NCI-H2171 treated with DMSO at 0.1 percent for 48 hours (cell line): ENCODE results near the gene UBAP2L.
"Not testable (repeated sequence)": the region's sequence is repeated elsewhere in the genome, so short reads cannot be mapped to it uniquely, and the experiment has no call there.

ENCODE experiments used
- DNase-seq: peaks from one replicate; lab custom pipeline; 2025; lab: John Stamatoyannopoulos, UW

Gene UBAP2L

DNA sequence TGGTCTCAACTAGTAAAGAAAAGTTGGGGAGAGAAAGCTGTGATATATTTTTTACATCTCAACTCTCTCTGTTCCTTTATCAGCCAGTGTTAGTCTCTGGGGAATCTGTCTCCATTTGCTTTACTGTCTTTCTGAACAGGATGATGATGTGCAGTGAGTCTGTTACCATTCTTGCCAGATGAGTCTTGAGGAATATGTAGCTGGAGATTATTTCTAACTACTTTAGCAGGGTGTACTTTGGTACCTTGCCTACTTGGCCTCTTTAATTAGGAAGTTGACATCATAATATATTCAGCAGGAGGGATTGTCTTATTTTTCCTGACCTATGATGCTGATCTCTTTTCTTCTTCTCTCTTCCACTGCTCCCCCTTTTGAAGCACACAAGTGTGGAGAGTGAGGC, 35.9 kb downstream of the UBAP2L start:
- no peak for DNase-seq

DNA sequence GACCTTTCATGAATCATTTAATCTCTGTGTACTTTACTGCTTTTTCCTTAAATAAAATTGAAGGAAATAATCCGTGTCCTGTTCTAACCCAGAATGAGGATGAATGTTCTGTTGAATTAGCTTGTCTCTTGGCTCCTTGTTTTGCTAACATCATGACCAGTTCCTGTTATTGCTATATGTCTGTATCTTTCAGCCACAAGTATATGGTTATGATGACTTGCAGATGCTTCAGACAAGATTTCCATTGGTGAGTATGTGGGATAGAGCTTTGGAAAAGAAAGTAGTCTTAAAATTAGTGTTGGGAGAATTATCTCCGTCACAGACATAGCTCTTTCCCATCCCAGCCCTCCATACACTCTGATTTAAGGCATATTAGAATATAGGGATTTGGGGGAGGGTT, 38.0 kb downstream of the UBAP2L start:
- DNase-seq, result no peak

DNA sequence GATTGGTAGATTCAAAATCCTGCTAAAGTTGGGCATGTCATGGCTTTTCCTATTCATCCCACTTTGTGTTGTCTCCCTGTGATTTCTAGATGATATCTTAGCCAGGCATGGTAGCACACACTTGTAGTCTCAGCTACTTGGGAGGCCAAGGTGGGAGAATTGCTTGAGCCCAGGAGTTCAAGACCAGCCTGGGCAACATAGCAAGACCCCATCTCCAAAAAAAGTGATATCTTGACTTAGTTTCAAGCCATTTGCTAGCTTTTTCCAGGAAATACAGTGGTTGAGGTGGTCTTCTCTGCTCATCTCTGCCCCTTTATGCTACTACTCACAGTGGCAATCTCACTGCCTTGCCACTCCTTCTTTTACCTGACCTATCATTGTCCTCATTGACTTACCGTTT, 39.4 kb downstream of the UBAP2L start:
- no peak for DNase-seq

DNA sequence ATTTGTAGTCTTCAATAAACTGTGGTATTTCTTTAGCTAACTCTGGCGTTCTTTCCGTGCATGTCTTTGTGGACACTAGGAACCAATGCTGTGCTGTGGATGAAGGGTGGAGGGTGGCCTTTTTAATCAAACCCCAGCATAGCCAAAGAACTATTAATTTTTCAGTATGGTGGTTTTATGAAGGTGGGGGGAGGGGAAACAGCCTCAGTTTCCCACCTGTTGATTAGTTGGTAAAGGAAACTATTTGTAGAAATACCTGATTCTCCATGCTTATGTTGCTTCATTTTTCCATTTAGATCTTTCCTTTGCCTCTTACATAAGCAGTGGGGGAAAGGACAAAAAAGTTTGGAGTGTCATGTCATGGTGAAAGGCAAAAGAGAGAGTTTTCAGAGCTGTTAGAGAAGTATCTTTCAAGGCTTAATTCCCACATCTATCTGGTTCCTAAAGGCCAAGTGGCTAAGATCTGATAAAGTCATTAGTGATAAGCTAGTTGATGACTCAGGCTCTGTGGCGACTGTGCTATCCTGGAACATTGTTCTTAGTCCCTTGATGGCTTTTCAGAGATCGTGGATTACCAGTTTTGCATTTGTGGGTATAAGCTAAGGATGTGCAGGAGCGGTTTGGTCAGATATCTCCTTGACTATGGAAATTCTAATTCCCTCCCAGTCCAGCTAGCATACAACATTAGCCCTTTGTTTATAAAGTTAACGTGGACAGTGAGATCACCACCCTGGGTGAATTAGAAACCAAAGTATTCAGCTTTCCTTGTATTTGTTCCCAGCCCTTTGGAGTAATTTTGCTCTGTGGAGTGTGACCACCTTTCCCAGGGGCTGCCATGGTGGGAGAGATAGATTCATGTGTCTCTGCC, 42.9 kb downstream of the UBAP2L start:
- DNase-seq, result no peak

DNA sequence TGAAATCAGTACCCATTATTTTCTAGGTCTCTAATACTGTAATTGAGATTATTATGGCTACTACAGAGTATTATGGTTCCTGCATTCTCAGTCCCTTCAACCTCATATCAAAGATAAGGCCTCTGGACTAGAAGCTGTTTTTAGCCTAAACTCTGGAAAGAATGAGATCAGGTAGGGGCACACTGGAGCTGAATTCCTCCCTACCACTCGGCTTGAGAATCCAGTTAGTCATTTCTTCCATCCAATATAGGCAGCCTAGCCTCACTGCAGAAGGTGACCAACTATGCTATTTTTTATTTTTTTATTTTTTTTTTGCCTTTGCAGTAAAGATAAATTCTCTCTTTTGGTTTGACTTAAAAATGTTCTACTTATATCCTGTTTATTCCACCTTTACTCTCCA, 43.7 kb downstream of the UBAP2L start:
- no peak for DNase-seq

DNA sequence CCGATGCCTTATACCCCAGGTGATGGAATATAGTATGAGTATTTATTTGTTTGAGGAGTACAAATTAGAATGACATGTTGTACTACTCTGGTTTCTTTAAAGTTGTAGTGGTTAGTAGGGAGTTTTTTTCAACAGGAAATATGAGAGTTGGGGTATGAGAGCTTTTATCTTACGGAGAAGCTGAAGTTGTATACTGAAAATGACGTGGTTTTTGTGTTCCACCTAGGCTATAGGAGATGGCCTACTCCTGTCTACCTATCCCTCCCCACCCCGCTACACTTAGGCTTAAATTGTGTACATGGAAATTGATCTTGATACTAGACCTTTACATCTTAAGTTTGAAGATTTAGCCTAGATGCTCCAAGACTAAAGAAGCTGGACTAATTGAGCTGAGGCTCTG, 44.8 kb downstream of the UBAP2L start:
- no peak for DNase-seq

DNA sequence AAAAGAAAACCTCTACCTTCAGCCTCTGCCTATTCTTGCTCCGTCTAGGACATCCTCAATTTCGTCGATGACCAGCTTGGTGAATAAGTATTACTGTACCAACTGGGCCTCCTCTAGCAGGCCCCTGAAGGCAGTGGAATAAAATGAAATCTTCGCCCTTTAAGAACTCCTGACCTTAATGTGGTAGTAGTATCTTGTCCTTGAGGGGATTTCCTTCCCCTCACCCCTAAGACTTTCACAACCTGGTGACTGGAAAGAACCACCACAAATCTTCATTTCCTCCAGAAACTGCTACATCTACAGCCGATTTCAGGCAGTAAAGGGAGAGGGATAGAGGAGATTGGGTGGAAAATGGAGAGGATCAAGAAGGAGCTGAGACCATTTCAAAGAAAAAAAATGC, 50.1 kb downstream of the UBAP2L start:
- no peak for DNase-seq

DNA sequence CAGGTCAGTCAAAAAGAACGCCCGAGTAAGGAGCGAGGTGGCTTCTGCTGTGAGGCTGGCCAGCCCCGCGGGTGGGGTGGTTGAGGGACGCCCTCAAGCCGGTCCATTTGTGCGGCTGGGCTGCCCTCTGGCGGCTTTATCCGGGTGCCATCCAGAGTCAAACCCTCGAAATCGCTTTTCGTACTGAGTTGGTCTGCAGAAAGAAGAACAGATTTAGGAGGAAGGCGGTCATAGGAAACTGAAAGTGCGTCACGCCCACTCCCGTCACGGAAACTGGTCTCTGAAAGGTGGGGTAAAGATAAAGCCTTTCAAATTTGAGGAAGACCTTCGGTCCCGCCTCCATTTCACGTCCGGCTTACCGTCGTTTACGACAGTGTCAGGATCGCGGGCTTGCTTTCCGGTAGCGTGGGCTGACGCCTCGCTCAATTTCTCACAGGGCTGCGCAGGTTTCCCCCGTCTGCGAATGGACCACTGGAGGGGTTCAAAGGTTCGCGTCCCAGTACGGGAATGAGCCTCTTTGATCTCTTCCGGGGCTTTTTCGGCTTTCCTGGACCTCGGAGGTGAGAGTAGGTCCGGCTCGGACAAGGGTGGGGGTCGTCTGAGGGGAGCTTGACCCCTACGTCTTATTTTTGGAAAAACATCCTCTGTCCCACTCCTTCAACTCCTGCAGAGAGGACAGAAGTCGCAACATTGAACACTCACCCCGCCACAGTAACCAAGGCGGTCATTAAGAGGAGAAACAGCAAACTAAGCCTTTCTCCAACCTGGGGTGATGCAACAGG, 51.7 kb downstream of the UBAP2L start, which contains the start of gene HAX1:
Gene HAX1, plus strand, starts transcription at position 413 of the 782 bp plus-strand sequence. Its CDS starts 95 bp downstream, at position 508.
- DNase-seq, result peak; percentile 96

DNA sequence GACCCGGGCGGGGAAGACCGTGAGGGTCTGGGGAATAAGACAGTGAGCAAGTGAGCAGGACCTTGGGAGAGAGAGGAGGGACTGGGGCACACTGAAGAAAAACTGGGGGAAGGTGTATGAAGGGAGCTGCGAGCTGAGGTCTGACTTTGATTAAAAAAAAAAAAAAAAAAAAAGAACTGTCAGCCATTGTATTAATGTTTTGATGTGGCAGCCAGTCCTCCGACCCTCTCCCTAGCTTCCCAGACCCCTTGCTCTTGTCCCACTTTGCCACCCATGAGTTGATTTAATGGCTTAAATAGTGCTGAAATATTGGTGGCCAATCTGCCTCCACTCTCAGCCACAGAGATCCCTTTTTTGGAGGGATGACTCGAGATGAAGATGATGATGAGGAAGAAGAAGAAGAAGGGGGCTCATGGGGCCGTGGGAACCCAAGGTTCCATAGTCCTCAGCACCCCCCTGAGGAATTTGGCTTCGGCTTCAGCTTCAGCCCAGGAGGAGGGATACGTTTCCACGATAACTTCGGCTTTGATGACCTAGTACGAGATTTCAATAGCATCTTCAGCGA, 52.3 kb downstream of the UBAP2L start:
- no peak for DNase-seq

DNA sequence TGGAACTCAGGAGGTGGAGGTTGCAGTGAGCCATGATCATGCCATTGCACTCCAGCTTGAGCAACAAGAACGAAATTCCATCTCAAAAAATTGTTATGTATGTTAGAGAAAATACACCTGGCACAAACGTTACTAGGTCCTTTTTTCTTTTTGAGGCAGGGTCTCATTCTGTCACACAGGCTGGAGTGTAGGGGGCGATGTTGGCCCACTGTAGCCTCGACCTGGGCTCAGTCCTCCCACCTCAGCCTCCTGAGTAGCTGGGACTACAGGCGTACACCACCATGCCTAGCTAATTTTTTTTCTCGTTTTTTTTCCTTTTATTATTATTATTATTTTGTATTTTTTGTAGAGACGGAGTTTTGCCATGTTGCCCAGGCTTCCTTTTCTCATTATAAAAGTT, 56.0 kb downstream of the UBAP2L start:
- DNase-seq, result no peak

DNA sequence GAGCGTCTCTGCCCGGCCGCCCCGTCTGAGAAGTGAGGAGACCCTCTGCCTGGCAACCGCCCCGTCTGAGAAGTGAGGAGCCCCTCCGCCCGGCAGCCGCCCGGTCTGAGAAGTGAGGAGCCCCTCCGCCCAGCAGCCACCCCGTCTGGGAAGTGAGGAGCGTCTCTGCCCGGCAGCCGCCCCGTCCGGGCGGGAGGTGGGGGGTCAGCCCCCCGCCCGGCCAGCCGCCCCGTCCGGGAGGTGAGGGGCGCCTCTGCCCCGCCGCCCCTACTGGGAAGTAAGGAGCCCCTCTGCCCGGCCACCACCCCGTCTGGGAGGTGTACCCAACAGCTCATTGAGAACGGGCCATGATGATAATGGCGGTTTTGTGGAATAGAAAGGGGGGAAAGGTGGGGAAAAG, 66.8 kb downstream of the UBAP2L start:
- not testable (repeated sequence) for DNase-seq

DNA sequence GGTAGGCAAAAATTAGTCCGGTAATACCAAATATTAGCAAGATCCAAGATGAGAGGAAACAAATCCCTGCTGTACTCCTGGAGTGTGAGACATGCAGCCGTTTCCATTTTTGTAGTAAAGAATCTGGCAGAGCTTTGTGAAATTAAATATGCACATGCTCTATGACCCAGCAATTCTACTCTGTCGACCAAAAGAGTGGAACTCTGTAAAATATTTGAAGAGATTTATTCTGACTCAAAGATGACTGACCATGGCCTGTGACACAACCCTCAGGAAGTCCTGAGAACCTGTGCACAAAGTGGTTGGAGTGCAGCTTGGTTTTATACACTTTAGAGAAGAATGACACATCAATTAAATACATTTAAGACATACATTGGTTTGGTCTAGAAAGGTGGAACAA, 67.9 kb downstream of the UBAP2L start:
- no peak for DNase-seq

DNA sequence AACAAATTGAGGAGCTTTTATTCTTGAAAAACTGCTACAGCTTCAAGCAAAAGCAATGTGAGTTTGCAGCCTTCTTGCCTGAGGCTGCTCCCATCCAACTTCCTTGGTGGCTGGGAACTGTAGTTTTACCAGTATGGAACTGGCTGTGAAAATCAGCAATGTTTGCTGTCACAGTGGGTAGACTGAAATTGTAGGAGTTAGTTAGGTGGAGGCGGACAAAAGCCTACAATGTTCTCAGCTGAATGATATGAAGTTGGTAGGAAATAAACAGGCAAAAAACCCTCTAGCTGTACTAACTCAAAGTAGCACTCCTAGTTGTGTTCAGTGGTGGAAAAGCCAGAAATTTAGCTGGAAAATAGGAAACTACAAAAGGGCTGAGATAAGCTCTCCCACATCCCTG, 70.2 kb downstream of the UBAP2L start:
- DNase-seq, result no peak

DNA sequence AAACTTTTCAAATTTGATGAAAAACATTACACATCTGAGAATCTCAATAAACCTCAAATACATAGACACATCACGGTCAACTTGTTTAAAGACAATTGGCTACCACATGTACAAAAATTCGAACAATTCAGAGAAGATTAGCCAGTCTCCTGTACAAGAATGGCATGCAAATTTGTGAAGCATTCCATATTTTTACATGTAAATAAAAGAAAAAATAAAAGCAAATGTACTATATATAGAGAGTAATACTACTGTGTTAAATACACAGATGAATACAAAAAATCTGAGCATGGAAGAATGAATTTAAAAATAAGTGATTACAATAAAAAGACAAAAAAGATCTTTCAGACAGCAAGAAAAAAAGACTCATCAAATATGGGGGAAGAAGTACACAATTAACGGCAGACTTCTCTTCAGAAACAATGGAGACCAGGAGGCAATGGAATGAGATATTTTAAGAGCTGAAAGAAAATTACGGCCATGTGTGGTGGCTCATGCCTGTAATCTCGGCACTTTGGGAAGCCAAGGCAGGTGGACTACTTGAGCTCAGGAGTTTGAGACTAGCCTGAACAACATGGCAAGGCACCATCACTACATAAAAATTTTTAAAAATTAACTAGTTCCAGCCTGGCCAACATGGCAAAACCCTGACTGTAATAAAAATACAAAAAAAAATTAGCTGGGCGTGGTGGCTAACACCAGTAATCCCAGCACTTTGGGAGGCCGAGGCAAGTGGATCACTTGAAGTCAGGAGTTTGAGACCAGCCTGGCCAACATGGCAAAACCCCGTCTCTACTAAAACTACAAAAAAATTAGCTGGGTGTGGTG, 74.9 kb downstream of the UBAP2L start:
- DNase-seq, result peak; percentile 47

DNA sequence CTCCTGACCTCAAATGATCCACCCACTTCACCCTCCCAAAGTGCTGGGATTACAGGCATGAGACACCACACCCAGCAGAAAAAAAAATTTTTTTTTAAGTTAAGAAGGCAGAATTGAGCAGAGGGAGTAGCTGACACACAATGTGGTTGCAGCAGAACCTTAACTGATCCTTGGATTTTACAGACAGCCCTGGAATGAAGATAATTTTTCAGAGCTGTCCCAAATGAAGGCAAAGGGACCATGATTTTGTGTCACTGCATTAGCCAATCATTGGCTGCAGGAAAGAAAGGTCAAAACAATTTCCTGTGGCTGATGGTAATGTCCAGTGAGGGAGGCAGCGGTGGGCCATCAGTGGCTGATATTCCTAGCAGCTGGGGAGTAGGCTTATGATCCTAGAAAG, 80.8 kb downstream of the UBAP2L start:
- no peak for DNase-seq

DNA sequence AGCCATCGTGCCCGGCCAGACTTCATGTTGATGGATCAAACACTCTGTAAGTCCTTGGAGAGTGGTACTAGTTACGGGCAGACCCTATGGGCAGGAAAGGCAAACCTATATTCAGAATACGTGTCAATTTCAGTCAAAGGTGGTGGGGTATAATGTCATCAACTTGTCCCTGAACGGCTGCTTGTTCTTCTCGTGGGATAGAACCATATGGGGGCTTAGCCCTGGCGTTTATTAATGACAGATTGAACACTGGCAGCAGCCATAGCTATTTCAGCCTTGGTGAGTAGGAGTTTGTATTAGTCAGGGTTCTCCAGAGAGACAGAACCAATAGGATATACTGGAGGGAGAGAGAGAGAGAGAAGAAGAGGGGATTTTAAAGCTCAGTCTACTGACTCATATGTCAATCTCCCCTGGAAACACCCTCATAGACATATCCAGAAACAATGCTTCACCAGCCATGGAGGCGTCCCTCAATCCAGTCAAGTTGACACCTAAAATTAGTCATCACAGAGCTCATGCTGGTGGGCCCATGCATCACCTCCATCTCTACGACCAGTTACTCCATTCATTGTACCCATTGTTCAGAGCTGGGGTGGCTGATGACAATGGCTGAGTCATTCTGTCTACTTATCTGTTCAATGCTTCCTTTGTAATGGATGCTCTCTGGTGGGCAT, 84.0 kb downstream of the UBAP2L start:
- no peak for DNase-seq

DNA sequence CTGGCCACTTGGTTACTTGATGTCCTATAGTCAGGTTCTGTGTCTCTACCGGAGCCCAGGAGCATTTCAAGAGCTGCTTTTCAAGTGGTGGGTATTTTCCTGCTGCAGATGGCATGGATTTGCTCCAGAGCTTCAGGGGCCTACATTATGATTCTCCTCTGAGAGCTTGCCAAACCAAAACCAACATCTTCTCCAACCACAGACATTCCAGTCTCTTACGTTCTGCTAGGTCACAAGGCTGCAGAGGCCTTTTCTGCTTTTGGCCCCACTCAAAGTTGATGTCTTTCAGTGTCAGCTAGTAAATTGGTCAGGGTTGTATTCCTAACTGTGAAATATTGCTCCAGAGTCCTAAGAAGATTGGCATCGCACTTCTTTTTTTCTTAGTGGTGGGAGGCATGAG, 85.4 kb downstream of the UBAP2L start:
- no peak for DNase-seq

DNA sequence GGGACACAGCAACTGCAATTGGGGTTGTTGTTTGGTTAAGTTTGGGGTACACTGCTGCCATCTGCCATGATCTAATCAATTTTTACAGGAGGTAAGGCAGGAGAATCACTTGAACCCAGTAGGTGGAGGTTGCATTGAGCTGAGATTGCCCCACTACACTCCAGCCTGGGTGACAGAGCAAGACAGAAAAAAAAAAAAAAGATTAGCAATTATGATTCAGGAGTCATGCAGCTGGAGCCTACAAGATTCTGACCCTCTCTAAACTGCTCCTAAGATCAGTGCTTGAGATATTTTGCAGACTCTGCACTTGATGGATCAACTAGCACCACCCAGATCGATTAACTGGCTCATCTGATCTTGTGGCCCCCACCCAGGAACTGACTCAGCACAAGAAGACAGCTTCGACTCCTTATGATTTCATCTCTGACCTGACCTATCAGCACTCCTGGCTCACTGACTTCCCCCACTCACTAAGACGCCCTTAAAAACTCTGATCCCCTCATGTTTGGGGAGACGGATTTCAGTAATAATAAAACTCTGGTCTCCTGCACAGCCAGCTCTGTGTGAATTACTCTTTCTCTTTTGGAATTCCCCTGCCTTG, 87.0 kb downstream of the UBAP2L start:
- DNase-seq, result not testable (repeated sequence)

DNA sequence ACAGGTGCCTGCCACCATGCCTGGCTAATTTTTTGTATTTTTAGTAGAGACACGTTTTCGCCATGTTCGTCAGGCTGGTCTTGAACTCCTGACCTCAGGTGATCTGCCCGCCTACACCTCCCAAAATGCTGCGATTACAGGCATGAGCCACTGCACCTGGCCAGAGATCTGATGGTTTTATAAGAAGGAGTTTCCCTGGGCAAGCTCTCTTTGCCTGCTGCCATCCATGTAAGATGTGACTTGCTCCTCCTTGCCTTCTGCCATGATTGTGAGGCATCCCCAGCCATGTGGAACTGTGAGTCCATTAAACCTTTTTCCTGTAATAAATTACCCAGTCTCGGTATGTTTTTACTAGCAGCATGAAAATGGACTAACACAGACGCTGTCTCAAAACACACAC, 88.4 kb downstream of the UBAP2L start:
- not testable (repeated sequence) for DNase-seq

DNA sequence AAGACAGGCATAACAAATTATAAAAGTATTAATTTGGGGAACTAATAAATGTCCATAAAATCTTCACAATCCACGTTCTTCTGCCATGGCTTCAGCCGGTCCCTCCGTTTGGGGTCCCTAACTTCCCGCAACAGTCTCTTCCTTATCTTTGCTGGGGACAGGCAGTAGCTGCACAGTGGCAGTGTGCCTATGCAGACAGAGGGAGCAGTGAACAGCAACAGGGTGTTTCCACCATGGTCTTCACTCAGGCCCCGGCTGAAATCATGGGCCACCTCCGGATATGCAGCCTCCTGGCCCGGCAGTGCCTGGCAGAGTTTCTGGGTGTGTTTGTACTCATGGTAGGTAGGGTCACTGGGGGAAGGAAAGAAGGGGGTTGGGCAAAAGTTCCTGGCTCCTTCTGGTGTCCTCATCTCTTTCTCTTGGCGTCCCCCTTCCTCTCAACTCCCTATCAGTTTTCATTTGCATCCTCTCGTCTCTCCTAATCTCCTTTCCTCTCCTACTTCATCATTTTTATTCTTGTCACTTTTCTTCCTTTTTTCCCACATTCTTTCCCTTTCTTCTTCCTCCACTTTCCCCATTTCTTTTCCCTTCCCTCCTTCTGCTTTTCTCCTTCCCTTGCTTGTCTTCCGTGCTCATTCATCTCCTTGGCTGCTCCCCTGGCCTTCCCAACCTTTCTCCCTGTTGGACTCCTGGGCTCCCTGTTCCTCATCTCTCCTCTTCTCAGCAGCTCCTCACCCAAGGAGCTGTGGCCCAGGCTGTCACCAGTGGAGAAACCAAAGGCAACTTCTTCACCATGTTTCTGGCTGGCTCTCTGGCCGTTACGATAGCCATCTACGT, 91.7 kb downstream of the UBAP2L start:
- DNase-seq, result not testable (repeated sequence)
